Skin epidermis (tissue), 12 donors: ENCODE measurements around the gene TIAL1.
"Not testable (repeated sequence)": the region's sequence is repeated elsewhere in the genome, so short reads cannot be mapped to it uniquely, and the experiment has no call there.

Experiments
- H3K27ac ChIP-seq, 21 experiments: fragments of 200-600 bp; sonication (generic) in 11 of 21; one replicate each; pipeline ENCODE4 v1.5.0; 2020; ENCODE audit warnings: mild to moderate bottlenecking in 3 of 21, inconsistent platforms in 2 of 21, moderate library complexity in 2 of 21
- H3K4me3 ChIP-seq, 7 experiments: fragments of 200-600 bp; sonication (generic) in 2 of 7; one replicate each; pipeline ENCODE4 v1.5.0; 2020; ENCODE audit warnings: inconsistent platforms in 2 of 7, mild to moderate bottlenecking in 2 of 7, moderate library complexity in 1 of 7

The TIAL1 gene, protein sequence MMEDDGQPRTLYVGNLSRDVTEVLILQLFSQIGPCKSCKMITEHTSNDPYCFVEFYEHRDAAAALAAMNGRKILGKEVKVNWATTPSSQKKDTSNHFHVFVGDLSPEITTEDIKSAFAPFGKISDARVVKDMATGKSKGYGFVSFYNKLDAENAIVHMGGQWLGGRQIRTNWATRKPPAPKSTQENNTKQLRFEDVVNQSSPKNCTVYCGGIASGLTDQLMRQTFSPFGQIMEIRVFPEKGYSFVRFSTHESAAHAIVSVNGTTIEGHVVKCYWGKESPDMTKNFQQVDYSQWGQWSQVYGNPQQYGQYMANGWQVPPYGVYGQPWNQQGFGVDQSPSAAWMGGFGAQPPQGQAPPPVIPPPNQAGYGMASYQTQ

DNA sequence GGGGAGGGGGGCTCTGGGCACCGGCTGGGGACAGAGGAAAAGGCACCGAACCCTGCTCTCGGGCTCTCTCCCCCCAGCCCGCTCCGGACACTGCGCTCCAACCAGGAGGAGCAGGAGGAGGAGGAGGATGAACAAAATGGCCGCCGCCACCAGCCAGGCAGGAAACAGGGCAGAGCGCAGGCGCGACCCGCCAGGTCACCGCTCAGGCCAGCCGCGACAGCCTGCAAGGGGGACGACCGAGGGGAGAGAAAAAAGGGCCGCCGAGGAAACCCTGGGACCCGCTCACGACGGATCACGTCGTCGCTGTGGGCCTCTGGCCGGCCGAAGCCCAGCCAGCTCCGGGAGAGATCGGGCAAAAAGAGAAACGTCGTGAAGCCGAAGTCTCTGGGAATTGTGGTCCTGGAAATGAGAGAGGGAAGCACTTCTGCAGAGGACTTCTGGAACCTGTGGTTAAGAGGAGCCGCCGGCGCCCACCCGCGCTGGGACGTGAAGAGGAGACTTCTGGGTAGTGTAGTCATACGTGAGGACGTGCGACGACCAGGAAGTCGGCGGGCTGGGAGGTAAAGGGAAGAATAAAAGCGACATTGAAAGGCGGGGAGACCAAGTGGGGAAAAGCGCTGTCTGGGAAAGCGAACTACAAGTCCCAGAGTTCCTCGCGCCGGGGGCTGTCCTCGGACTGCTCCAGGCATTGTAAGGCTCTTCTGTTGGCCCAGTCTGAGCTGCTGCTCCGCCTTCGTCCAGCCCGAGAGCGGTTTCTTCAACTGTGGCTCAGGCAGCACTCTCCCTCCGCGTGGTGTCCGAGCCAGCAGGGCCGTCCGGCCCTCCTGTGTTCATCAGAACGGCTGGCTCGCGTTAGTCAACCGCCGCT, at the start of gene TIAL1:
Gene TIAL1 (minus strand): TSS at position 428 of the 868 bp plus-strand sequence. CDS start 499 bp downstream, outside the sequence.
- Histone ChIP-seq H3K4me3 (peak within 1 kb of the TSS; percentile 73 to 94 (median 82)), H3K27ac (peak within 1 kb of the TSS; percentile 86 to 99 (median 97))

DNA sequence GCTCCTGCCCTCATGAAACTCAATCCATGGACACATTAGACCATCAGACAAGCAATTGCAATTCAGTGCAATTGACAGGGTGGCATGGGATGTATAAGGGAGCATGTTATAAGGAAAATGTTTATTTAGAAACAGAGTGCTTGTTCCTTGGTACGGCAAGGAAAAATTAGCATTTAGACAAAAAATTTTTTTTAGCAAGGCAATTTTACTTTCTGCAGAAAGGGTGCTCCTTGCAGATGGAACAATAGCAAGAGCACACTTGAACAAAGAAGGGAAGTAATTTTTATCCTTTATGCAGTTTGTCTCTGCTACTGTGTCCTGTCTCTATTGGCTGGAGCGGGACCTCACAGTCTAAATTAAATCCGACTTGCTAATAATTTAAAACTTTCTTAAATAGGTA, 48.2 kb upstream of the TIAL1 start:
- no peak overlapping the region for H3K27ac ChIP-seq
- H3K4me3 ChIP-seq = no peak overlapping the region

DNA sequence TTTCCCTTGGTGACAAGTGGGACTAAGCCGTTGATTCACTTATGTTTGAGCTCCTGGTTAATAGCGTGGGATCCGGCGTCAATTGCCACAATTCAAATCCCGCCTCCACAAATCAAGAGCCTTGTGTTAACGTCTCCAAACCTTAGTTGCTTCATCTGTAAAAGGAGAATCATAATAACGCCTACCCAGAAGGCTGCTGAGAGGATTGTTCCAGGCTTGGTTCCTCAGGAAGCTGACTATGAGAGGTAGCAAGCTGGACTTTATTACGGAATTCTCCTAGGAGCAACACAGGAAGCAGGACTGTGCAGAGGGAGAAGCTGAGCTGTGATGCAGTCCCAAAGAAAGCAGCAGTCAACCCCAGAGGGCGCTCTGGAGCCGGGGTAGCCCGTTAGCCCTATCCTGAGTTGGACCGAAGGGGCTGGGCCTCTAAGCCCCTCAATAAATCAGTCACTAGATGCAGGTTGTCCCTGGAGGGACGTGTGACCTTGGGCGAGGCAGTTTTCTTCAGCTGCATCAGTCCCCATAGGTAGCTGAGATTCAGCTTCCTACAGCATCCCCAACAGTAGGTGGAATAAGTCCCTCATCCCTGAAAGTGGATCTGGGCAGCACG, 47.5 kb upstream of the TIAL1 start:
- Histone ChIP-seq H3K27ac (no peak overlapping the region), H3K4me3 (no peak overlapping the region)

DNA sequence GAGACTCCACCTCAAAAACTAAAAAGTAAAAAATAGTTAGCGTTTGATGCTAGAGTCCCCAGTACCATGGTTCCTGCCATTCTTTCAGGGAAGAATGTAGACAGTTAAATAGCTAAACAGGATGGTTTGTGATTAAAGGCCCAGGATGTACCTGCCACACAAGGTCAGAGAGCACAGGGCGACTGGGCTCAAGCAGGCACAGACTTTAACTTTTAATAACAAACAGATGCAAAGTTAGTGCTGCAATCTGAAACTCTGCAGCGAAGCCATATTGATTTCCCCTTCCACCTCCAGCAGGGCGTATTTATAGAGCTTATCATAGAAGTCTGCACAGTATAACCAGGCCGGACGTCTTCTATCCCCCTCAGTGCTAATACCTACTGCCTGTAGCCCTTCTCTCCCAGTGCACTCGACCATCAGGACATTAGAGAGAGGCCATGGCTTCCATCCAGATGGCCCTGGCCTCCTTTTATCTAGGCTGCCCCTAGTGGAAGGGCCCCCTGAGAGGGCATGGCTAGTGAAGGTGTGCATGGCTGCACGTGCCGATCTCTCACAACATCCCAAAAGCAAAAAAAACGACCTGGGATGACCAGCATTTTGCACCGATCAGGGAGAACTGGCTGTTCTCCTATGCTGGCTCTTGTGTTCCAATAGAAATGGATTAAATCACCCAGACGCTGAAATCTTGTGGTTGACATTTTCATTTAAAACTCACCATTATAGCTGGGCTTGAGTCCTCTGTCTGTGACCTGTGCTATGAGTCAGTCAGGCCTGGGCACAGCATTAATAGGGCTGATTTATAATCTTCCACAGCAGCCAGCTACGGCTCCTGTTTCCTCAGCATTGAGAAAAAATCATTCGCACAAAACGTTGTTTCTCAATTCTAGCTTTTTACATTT, 46.8 kb upstream of the TIAL1 start:
- Histone ChIP-seq H3K27ac (no peak overlapping the region), H3K4me3 (no peak overlapping the region)

DNA sequence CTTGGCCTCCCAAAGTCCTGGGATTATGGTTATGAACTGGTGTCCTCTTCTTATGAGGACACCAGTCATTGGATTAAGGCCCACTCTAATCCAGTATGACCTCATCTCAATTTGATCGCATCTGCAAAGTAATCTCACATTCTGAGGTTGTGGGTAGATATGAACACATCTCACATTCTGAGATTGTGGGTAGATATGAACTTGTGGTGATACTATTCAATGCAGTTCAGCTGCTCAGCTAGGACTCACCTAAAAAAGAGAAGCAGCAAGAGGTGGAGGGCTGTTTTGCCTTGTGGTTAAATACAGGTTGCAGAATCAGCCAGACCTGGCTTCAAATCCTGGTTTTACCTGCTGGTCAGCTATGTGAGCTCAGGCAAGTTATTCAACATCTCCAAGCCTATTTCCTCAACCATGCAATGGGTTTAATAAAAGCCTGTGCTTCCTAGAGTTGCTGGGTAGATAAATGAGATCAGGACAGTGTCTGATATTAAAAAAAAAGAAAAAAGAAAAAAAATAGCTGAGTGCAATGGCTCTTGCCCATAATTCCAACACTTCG, 45.9 kb upstream of the TIAL1 start:
- no peak overlapping the region for H3K27ac ChIP-seq
- no peak overlapping the region for H3K4me3 ChIP-seq

DNA sequence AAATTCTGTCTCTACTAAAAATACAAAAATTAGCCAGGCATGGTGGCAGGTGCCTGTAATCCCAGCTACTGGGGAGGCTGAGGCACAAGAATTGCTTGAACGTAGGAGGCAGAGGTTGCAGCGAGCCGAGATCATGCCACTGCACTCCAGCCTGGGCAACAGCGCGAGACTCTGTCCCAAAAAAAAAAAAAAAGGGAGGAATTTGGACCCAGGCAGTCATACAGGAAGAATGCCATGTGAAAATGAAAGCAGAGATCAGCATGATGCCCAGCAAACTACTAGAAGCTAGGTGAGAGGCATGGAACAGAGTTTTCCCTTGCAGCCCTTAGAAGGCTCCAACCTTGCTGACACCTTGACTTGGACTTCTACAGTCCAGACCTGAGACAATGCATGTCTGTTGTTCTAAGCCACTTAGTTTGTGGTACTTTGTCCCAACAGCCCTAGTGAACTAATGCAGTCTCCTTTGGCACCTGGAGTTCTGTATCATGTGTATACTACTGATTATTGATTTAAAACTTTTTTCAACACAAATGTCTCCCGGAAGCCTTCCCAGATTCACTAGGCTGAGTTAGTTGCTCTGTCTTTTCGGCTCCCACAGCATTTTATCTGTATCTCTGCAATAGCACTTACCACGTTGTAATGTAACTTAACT, 44.2 kb upstream of the TIAL1 start:
- H3K27ac ChIP-seq = no peak overlapping the region

DNA sequence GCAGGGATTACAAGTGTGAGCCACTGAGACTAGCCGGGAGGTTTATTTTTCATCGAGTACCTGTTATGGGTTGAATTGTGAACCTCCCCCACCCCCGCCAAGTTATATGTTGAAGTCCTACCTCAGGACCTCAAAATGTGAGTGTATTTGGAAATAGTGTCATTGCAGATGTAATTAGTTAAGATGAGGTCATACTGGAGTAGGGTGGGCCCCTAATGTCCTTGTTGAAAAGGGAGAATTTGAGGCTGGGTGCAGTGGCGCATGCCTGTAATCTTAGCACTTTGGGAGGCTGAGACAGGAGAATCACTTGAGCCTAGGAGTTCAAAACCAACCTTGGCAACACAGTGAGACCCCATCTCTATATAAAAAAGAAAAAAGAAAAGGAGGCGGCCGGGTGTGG, 43.6 kb upstream of the TIAL1 start:
- no peak overlapping the region for H3K27ac ChIP-seq
- H3K4me3 ChIP-seq = no peak overlapping the region

More for the DNA sequence above, 44.2 kb upstream of the TIAL1 start:
- H3K4me3 ChIP-seq = no peak overlapping the region

DNA sequence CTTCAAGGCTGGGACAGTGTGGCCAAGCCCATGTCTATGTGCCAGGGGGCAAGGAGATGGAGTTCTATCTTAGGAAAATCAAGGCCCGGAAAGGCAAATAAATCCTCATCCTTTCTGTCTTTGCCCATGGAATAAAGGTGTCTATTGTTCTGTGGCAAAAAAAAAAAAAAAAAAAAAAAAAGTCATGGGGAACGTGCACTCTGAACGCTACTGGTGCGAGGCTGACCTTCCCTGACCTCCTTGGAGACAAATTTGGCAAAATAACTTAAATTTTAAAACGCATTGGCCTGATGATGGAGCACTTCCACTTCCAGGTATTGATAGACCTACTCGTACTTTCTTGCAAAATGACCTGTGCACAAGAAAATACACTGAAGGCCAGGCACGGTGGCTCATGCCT, 42.2 kb upstream of the TIAL1 start:
- no peak overlapping the region for H3K27ac ChIP-seq
- no peak overlapping the region for H3K4me3 ChIP-seq

DNA sequence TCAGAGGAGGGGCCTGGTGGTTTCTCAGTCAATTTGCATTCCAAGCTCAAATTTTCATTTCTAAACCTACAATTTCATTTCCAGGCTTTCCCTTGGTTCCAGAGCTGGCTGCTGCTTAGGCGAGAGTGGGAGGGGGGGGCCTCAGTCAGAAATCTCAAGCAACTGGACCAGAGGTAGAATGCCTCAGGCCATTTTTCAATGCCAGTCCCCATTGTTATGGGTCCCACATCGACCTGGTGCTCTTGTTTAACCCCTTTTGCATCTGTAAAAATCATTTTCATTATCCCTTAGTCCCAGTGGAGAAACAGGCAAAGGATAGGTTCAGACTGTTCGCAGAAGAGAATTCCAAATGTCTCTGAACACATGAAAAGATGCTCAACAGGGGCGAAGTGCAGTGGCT, 40.9 kb upstream of the TIAL1 start:
- no peak overlapping the region for H3K4me3 ChIP-seq
- H3K27ac ChIP-seq = no peak overlapping the region

DNA sequence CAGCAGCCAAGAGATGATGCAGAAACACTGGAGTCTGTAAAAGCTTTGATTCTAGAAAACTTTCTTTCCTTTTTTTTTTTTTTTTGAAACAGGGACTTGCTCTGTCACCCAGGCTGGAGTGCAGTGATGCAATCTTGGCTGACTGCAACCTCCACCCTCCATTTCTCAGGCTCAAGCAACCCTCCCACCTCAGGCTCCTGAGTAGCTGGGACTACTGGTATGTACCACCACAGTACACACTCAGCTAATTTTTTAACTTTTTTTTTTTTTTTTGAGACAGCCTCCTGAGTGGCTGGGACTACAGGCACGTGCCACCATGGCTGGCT, 37.4 kb upstream of the TIAL1 start:
- H3K4me3 ChIP-seq = no peak overlapping the region

DNA sequence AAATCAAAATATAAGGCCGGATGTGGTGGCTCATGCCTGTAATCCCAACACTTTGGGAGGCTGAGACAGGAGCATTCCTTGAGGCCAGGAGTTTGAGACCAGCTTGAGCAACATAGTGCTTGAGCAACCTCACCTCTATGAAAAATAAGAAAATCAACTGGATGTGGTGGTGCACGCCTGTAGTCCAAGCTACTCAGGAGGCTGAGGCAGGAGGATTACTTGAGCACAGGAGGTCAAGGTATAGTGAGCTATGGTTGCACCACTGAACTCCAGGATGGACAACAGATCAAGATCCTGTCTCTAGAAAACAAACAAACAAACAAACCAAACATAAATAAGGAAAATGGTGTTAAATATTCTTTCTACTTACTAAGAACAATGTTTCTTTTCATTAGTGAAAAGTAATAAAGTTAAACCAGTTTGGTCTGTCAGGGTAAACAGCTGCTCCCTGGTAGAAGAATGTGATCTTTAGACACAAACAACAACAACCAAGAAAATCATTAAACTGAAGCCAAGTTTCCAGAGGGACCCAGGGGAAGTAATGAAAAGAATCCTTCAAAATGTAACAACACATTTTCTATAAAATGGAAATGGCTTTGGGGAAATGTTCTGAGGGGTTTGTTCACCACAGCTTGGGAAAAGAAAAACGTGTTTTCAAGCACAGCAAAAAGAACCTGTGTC, 36.9 kb upstream of the TIAL1 start:
- no peak overlapping the region for H3K4me3 ChIP-seq
- peak overlapping the region in 3 of 21 experiments; percentile 18 to 37 (median 32) for H3K27ac ChIP-seq

More for the DNA sequence above, 37.4 kb upstream of the TIAL1 start:
- peak overlapping the region in 3 of 21 experiments; percentile 18 to 37 (median 32) for H3K27ac ChIP-seq

DNA sequence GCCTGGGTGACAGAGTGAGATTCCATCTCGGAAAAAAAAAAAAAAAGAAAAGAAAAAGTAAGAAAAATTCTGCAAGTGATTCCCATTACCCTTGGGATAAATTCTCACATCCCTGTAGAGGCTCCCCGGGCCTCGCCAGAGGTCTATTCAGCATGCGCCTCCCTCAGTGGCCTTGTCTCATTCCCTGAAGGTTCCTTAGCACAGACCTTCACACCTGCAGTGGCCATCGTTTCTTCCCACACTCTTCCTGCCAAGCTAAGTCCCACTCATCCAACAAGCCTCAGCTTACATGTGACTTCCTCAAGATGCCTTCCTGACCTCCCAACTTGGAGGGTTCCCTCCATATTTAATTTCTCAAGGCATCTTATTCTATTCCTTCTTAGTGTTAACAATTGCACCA, 33.5 kb upstream of the TIAL1 start:
- Histone ChIP-seq H3K4me3 (no peak overlapping the region), H3K27ac (no peak overlapping the region)

DNA sequence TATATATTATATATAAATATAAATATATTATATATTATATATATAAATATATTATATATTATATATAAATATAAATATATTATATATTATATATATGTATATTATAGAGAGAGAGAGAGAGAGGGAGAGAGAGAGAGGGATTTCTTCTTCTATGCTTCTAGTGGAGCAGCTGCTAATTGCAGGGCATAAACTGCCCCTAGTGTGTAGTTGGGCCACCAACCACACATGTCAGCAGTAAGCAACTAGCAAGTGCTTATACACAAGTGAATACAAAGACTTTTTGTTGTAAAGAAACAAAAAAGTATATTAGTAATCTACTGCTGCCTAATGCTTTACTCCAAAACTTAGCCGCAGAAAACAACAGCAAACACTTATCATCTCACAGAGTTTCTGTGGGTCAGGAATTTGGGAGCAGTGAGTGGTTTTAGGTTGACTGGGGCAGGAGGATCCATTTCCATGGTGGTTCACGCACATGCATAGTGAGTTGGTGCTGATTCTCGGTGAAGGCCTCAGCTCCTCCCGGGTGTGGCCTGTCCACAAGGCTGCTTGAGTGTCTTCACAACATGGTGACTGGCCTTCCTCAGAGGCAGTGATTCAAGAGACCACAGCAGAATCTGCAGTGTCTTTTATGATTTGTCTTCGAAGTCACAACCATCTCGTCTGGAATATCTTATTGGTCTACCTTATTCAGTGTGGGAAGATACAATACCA, 29.0 kb upstream of the TIAL1 start:
- Histone ChIP-seq H3K27ac (no peak overlapping the region), H3K4me3 (no peak overlapping the region)

DNA sequence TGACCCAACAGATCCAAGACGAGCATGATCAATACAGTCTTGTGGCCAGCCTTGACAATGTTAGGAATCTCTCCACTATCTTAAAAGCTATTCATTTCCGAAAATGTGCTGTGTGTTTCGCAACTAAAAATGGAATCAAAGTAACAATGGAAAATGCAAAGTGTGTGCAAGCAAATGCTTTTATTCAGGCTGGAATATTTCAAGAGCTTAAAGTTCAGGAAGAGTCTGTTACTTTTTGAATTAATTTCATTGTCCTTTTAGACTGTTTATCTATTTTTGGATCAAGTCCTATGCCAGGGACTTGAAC, 24.3 kb upstream of the TIAL1 start:
- H3K27ac ChIP-seq = no peak overlapping the region
- no peak overlapping the region for H3K4me3 ChIP-seq

DNA sequence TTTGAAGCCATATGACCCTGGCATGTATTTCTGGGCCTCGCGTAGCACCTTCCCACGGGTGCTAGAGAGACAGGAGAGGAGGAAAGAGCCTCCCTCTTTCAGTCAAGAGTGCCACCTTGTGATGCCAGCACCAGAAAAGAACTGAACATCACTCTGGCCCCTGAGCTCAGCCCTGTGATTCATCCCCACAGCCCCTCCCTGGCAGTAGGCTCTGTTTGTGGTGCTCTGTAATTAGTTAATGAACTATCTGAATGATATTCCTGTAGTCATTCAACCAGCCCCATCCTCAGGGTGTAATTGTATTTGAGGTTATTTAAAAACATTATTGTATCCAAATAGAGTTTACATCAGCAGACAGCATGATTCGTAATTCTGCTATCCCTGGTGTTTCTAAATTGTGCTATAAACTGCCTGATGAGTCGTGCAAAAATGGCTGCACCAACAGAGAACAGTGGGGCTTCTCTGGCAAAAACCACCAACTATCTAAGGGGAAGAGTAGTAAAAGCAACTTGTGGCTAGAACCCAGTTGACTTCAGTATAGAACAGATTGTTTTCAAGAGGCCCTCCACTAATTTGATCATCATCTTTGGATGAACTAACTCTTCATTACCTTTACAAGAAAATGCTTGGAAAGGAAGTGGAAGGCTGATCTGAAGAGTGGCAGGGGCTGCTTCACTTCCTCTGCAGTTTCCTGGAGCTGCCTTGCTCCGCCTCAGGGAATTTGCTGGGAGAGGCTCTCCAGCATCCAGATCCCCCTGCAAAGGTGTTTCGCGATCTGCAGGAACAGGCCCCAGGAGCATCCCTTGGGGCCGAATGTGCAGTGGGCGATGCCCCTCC, 23.7 kb upstream of the TIAL1 start:
- no peak overlapping the region for H3K4me3 ChIP-seq
- H3K27ac ChIP-seq = no peak overlapping the region

DNA sequence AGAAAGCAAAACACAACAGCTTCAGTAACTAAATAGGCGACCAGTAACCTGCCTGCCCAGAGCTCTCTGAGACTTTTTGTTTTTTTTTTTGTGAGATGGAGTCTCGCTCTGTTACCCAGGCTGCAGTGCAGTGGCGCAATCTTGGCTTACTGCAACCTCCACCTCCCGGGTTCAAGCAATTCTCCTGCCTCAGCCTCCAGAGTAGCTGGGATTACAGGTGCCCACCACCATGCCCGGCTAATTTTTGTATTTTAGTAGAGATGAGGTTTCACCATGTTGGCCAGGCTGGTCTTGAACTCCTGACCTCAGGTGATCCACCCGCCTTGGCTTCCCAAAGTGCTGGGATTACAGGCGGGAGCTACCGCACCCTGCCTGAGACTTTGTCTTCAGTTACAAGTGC, 23.0 kb upstream of the TIAL1 start:
- not testable (repeated sequence) for H3K4me3 ChIP-seq
- peak overlapping the region in 1 of 21 experiments; percentile 56 for H3K27ac ChIP-seq

DNA sequence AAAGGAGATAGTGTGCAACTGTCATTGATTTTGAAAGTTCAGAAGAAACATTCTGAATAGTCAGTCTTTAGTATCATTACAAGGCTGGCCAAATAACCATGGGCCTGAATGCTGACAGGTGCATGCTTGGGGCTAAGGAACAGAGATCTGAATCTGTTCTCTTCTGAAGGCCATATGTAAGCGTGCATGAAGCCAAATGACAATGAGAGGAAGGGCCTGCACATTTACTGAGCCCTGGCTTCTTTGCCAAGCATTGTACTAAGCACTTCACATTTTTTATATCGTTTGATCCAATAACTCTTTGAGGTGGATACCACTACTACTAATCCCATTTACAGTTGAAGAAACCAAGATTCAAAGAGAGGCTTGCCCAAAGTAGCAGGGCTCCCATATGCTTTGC, 22.5 kb upstream of the TIAL1 start:
- H3K4me3 ChIP-seq = no peak overlapping the region
- H3K27ac ChIP-seq = peak overlapping the region in 1 of 21 experiments; percentile 56
